ENCODE data around the gene CELA2B. TPM values are rescaled to one million over a fixed set of nuclear protein-coding genes. Genes with fewer than 3 reads are reported as not detected.
"Not testable (repeated sequence)": the region's sequence is repeated elsewhere in the genome, so short reads cannot be mapped to it uniquely, and the experiment has no call there.

CELA2B gene
- polyA plus RNA-seq: not detected

DNA sequence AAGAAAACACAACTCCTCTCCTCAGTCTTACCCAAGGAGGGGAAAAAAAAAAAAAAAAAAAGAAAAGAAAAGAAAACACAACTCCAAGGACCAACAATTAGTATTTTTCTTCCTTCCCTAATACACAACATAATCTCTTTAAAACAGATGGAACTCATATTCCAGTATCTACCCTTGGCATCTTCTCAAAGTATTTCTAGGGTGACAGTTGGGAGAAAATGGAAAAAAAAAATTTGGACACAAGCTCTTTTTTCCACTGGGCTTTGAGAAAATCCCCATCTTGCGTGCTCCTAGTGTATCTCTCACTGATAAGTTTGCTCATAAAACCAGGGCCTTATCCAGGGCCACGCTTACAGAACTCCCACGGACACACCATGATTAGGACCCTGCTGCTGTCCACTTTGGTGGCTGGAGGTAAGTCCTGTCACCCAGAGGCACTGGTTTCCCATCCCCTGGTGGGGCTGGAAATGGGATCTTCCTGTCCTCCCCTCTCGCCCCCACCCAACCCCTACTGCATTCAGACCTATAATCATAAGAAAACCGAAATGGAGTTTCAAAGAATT lies at the start of gene CELA2B:
Gene CELA2B, plus strand, starts transcription at position 353 of the 563 bp plus-strand sequence. Its CDS starts 22 bp downstream, at position 375.
- no peak within 1 kb of the TSS for H3K27ac ChIP-seq (ENCODE audit: low read depth in 2 of 2, low read length in 1 of 2)
- H3K4me3 ChIP-seq (ENCODE audit: low read depth in 1 of 2, low read length in 2 of 2): no peak within 1 kb of the TSS
- H3K36me3 ChIP-seq (ENCODE audit: control insufficient read depth in 2 of 2, insufficient read depth in 2 of 2, low read length in 1 of 2): no peaks in the 10 kb centered on the region
- H3K27me3 ChIP-seq (ENCODE audit: control insufficient read depth in 1 of 2, insufficient read depth in 2 of 2, low read length in 2 of 2): no peaks in the 10 kb centered on the region
- H3K4me1 ChIP-seq (ENCODE audit: control insufficient read depth in 2 of 2, insufficient read depth in 2 of 2, low read length in 1 of 2): peaks cover 0 to 3% of the 10 kb centered on the region in 2 donors
- H3K9me3 ChIP-seq (ENCODE audit: control insufficient read depth in 2 of 2, insufficient read depth in 1 of 2, low read depth in 1 of 2, low read length in 1 of 2): no peaks in the 10 kb centered on the region
- 77 to 83% methylated on average over 5 of the region's 5 CpGs for WGBS, 2 donors

DNA sequence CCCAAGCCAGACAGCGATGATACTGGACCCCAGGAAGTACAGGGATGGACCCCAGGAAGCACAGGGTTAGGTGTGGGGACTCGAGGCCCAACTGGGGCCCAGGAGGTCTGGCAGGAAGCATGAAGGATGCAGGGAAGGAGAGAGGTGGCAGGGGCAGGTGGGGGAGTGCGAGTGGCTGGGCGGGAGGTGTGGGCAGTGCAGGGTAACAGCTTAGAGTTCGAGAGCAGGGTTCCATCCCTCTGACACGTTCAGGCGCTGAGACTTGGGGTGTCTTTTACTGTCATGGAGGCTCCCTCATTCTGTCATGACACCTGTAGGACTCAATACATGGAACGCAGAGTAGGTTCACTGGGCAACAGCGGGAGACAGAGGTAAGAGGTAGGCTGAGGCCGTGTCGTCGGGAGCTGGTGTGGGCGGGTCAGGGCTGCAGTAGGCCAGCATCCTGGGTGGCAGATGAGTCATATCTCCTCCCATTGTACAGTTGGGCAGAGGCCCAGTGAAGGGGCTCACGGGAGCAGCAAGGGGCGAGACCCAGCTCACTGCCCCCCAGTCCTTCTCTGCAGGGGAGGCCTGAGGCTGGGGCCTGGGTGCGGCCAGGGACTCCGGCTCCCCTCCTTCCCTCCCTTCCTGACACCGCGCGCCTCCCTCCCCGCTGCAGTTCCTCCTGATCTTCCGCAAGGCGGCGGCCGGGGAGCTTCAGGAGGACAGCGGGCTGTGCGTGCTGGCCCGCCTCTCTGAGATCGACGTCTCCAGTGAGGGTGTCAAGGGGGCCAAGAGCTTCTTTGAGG lies 49.2 kb upstream of the CELA2B start:
- Histone ChIP-seq H3K27me3 (ENCODE audit: control insufficient read depth in 1 of 2, insufficient read depth in 2 of 2, low read length in 2 of 2) (no peaks in the 10 kb centered on the region), H3K4me3 (ENCODE audit: low read depth in 1 of 2, low read length in 2 of 2) (no peak overlapping the region), H3K9me3 (ENCODE audit: control insufficient read depth in 2 of 2, insufficient read depth in 1 of 2, low read depth in 1 of 2, low read length in 1 of 2) (no peaks in the 10 kb centered on the region), H3K36me3 (ENCODE audit: control insufficient read depth in 2 of 2, insufficient read depth in 2 of 2, low read length in 1 of 2) (peaks cover 0 to 12% of the 10 kb centered on the region in 2 donors), H3K4me1 (ENCODE audit: control insufficient read depth in 2 of 2, insufficient read depth in 2 of 2, low read length in 1 of 2) (peaks cover 3 to 15% of the 10 kb centered on the region in 2 donors), H3K27ac (ENCODE audit: low read depth in 2 of 2, low read length in 1 of 2) (peak overlapping the region in 1 of 2 donors; percentile 53)
- 55 to 59% methylated on average over 27 to 30 of the region's 30 CpGs for WGBS, 2 donors

DNA sequence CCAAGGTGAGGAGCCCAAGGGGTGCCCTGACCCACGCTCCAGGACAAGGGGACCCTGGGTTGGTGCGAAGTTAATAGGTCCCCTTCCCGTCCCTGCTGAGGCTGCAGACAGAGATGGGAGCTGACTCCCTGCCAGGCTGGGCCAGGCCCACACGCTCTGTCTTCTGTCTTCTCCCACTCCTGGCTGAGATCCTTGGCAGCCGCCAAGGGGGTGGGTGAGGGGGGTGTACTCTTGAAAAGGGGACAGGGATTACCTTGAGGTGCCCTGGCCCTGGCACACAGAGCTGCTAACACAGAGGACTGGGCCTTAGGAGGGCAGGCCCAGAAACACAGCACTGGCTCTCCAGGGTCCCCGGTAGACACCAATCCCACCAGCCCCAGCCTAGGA lies 48.6 kb upstream of the CELA2B start:
- Histone ChIP-seq H3K4me1 (ENCODE audit: control insufficient read depth in 2 of 2, insufficient read depth in 2 of 2, low read length in 1 of 2) (peaks cover 3 to 15% of the 10 kb centered on the region in 2 donors), H3K36me3 (ENCODE audit: control insufficient read depth in 2 of 2, insufficient read depth in 2 of 2, low read length in 1 of 2) (peaks cover 0 to 12% of the 10 kb centered on the region in 2 donors), H3K27me3 (ENCODE audit: control insufficient read depth in 1 of 2, insufficient read depth in 2 of 2, low read length in 2 of 2) (no peaks in the 10 kb centered on the region), H3K4me3 (ENCODE audit: low read depth in 1 of 2, low read length in 2 of 2) (no peak overlapping the region), H3K27ac (ENCODE audit: low read depth in 2 of 2, low read length in 1 of 2) (peak overlapping the region in 1 of 2 donors; percentile 53), H3K9me3 (ENCODE audit: control insufficient read depth in 2 of 2, insufficient read depth in 1 of 2, low read depth in 1 of 2, low read length in 1 of 2) (no peaks in the 10 kb centered on the region)
- WGBS, 2 donors: 63 to 65% methylated on average over 6 of the region's 6 CpGs

DNA sequence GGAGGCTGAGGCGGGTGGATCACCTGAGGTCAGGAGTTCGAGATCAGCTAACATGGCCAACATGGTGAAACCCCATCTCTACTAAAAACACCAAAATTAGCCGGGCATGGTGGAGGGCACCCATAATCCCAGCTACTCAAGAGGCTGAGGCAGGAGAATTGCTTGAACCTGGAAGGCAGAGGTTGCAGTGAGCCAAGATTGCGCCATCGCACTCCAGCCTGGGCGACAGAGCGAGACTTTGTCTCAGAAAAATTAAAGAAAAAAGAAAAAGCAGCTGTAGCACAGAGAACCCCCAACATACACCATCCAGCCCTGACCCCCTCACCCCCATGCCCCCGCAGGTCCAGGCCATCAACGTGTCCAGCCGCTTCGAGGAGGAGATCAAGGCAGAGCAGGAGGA lies 47.7 kb upstream of the CELA2B start:
- peaks cover 0 to 12% of the 10 kb centered on the region in 2 donors for H3K36me3 ChIP-seq (ENCODE audit: control insufficient read depth in 2 of 2, insufficient read depth in 2 of 2, low read length in 1 of 2)
- not testable (repeated sequence) for H3K27ac ChIP-seq (ENCODE audit: low read depth in 2 of 2, low read length in 1 of 2); H3K4me3 ChIP-seq (ENCODE audit: low read depth in 1 of 2, low read length in 2 of 2); H3K27me3 ChIP-seq (ENCODE audit: control insufficient read depth in 1 of 2, insufficient read depth in 2 of 2, low read length in 2 of 2); H3K9me3 ChIP-seq (ENCODE audit: control insufficient read depth in 2 of 2, insufficient read depth in 1 of 2, low read depth in 1 of 2, low read length in 1 of 2)
- 89 to 93% methylated on average over 11 of the region's 11 CpGs for WGBS, 2 donors
- H3K4me1 ChIP-seq (ENCODE audit: control insufficient read depth in 2 of 2, insufficient read depth in 2 of 2, low read length in 1 of 2): peaks cover 3 to 12% of the 10 kb centered on the region in 2 donors

DNA sequence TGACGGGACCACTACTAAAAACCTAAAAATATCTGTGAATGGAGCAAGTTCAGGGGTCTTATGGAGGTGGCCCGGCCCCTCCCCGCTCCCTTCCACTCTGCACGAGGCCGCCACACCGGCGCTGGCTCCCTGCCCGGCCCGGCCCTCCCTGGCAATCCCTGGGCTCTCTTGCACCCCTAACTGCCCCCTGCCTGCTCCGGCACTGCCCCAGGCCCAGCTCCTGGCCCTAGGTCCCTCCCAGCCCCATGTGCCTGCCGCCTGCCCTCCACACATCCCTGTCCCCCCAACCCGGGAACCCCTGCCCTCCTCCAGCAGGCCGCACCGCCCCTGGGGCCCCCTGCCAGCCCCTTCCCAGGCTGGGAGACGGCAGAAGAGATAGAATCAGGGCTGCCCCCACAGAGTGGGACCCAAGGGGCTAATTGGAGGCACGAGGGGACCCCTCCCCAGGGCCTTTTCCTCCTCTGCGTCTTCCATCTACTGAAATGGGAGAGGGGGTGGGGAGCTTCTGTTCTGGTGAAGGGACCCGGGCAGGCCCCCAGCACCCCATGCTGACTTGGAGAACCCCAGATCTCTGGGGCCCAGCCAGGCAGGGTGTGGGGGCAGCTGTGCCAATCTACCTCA lies 47.0 kb upstream of the CELA2B start:
- no peaks in the 10 kb centered on the region for H3K9me3 ChIP-seq (ENCODE audit: control insufficient read depth in 2 of 2, insufficient read depth in 1 of 2, low read depth in 1 of 2, low read length in 1 of 2)
- H3K27me3 ChIP-seq (ENCODE audit: control insufficient read depth in 1 of 2, insufficient read depth in 2 of 2, low read length in 2 of 2): no peaks in the 10 kb centered on the region
- no peak overlapping the region for H3K4me3 ChIP-seq (ENCODE audit: low read depth in 1 of 2, low read length in 2 of 2)
- peaks cover 3 to 12% of the 10 kb centered on the region in 2 donors for H3K4me1 ChIP-seq (ENCODE audit: control insufficient read depth in 2 of 2, insufficient read depth in 2 of 2, low read length in 1 of 2)
- 86 to 87% methylated on average over 17 to 18 of the region's 18 CpGs for WGBS, 2 donors
- H3K27ac ChIP-seq (ENCODE audit: low read depth in 2 of 2, low read length in 1 of 2): no peak overlapping the region
- H3K36me3 ChIP-seq (ENCODE audit: control insufficient read depth in 2 of 2, insufficient read depth in 2 of 2, low read length in 1 of 2): peaks cover 0 to 12% of the 10 kb centered on the region in 2 donors

DNA sequence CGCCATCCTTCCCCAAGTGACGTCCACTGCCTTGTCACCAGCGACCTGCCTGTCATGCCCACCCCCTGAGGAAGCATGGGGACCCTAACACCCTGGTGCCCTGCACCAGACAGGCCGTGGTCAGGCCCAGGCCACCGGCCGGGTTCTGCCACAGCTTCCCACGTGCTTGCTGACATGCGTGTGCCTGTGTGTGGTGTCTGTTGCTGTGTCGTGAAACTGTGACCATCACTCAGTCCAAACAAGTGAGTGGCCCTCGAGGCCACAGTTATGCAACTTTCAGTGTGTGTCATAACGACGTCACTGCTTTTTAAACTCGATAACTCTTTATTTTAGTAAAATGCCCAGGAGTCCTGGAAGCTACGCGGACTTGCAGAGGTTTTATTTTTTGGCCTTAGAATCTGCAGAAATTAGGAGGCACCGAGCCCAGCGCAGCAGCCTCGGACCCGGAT lies 46.2 kb upstream of the CELA2B start:
- Histone ChIP-seq H3K4me1 (ENCODE audit: control insufficient read depth in 2 of 2, insufficient read depth in 2 of 2, low read length in 1 of 2) (peaks cover 3 to 6% of the 10 kb centered on the region in 2 donors), H3K9me3 (ENCODE audit: control insufficient read depth in 2 of 2, insufficient read depth in 1 of 2, low read depth in 1 of 2, low read length in 1 of 2) (no peaks in the 10 kb centered on the region), H3K27ac (ENCODE audit: low read depth in 2 of 2, low read length in 1 of 2) (no peak overlapping the region), H3K27me3 (ENCODE audit: control insufficient read depth in 1 of 2, insufficient read depth in 2 of 2, low read length in 2 of 2) (no peaks in the 10 kb centered on the region), H3K4me3 (ENCODE audit: low read depth in 1 of 2, low read length in 2 of 2) (no peak overlapping the region), H3K36me3 (ENCODE audit: control insufficient read depth in 2 of 2, insufficient read depth in 2 of 2, low read length in 1 of 2) (peaks cover 0 to 12% of the 10 kb centered on the region in 2 donors)
- 75 to 77% methylated on average over 19 of the region's 19 CpGs for WGBS, 2 donors

DNA sequence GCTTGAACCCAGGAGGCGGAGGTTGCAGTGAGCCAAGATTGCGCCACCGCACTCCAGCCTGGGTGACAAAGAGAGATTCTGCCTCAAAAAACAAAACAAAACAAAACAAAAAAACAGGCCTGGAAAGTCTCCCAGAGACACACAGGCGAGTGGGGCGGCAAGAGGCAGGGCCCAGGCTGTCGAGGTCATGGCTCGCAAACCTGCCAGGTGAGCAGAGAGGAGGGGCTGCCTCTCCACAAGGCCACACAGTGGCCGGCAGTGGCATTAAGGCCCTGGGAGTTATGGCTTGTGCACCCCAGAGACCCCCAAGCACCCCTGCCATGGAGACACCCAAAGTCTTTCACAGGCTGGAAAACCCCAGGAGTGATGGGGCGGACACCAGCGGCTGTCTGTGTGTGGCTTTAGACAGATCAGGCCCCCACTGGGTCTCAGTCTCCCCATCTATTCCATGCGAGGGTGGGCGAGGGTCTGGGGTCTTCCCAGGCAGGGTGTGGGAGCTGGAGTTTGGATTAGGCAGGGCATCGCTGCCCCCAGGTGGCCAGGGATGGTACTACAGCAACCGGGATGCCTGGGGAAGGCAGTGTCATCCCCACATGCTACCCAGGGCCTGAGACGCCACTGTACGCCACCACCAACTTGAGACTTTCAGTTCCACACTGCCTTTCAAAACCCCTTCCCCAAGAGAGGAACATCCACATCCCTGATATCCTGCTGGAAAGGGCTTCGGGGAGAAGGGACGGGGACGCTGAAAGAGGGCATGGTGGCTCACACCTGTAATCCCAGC lies 44.9 kb upstream of the CELA2B start:
- Histone ChIP-seq H3K4me3 (ENCODE audit: low read depth in 1 of 2, low read length in 2 of 2) (no peak overlapping the region), H3K36me3 (ENCODE audit: control insufficient read depth in 2 of 2, insufficient read depth in 2 of 2, low read length in 1 of 2) (peaks cover 0 to 9% of the 10 kb centered on the region in 2 donors), H3K9me3 (ENCODE audit: control insufficient read depth in 2 of 2, insufficient read depth in 1 of 2, low read depth in 1 of 2, low read length in 1 of 2) (no peaks in the 10 kb centered on the region), H3K27ac (ENCODE audit: low read depth in 2 of 2, low read length in 1 of 2) (no peak overlapping the region), H3K4me1 (ENCODE audit: control insufficient read depth in 2 of 2, insufficient read depth in 2 of 2, low read length in 1 of 2) (peaks cover 2 to 3% of the 10 kb centered on the region in 2 donors), H3K27me3 (ENCODE audit: control insufficient read depth in 1 of 2, insufficient read depth in 2 of 2, low read length in 2 of 2) (no peaks in the 10 kb centered on the region)
- 52 to 61% methylated on average over 19 of the region's 19 CpGs for whole genome bisulfite sequencing, 2 donors

DNA sequence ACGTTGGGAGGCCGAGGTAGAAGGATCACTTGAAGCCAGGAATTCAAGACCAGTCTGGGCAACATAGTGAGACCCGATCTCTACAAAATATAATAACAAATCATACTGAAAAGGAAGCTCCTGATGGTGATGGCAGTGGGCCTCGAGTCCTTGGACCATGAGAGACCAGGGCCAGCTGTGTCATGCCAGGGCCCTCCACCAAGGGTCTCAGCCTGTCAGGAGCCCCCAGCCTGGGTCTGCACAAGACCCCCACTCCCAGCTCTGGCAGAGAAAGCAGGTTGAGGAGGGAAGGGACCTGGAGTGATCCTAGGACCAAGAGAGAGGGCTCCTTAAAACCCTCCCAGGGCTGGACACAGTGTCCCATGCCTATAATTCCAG lies 44.3 kb upstream of the CELA2B start:
- no peaks in the 10 kb centered on the region for H3K27me3 ChIP-seq (ENCODE audit: control insufficient read depth in 1 of 2, insufficient read depth in 2 of 2, low read length in 2 of 2)
- no peak overlapping the region for H3K4me3 ChIP-seq (ENCODE audit: low read depth in 1 of 2, low read length in 2 of 2)
- no peak overlapping the region for H3K27ac ChIP-seq (ENCODE audit: low read depth in 2 of 2, low read length in 1 of 2)
- WGBS, 2 donors: 70 to 77% methylated on average over 4 of the region's 4 CpGs
- no peaks in the 10 kb centered on the region for H3K4me1 ChIP-seq (ENCODE audit: control insufficient read depth in 2 of 2, insufficient read depth in 2 of 2, low read length in 1 of 2)
- H3K9me3 ChIP-seq (ENCODE audit: control insufficient read depth in 2 of 2, insufficient read depth in 1 of 2, low read depth in 1 of 2, low read length in 1 of 2): no peaks in the 10 kb centered on the region
- peaks cover 0 to 8% of the 10 kb centered on the region in 2 donors for H3K36me3 ChIP-seq (ENCODE audit: control insufficient read depth in 2 of 2, insufficient read depth in 2 of 2, low read length in 1 of 2)

DNA sequence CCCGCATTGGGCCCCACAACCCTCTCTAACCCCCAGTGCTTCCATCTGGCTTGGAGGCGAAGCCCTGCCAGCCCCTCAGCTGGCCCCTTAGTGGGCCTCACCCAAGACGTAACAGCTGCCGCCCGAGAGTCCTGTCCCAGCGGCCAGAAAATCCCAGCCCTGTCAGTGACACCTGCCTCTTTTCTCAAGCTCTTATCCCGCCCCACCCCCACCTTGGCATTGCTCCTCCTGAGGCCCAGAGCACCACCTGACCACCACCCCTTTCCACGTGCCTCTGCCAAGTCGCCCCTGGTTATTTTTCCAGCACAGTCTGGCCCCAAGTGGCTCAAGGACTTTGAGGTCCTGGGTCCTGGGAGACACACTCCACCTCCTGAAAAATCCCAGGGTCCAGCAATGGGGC lies 43.6 kb upstream of the CELA2B start:
- Histone ChIP-seq H3K27ac (ENCODE audit: low read depth in 2 of 2, low read length in 1 of 2) (no peak overlapping the region), H3K4me1 (ENCODE audit: control insufficient read depth in 2 of 2, insufficient read depth in 2 of 2, low read length in 1 of 2) (peaks cover 0 to 2% of the 10 kb centered on the region in 2 donors), H3K4me3 (ENCODE audit: low read depth in 1 of 2, low read length in 2 of 2) (no peak overlapping the region), H3K9me3 (ENCODE audit: control insufficient read depth in 2 of 2, insufficient read depth in 1 of 2, low read depth in 1 of 2, low read length in 1 of 2) (no peaks in the 10 kb centered on the region), H3K27me3 (ENCODE audit: control insufficient read depth in 1 of 2, insufficient read depth in 2 of 2, low read length in 2 of 2) (no peaks in the 10 kb centered on the region), H3K36me3 (ENCODE audit: control insufficient read depth in 2 of 2, insufficient read depth in 2 of 2, low read length in 1 of 2) (peaks cover 0 to 8% of the 10 kb centered on the region in 2 donors)
- WGBS, 2 donors: 67 to 68% methylated on average over 9 of the region's 9 CpGs

All from esophagus (tissue), 2 donors.